HG03565 (cell line): Measurements from ENCODE around the gene PKD2.
"Not testable (repeated sequence)": the region's sequence is repeated elsewhere in the genome, so short reads cannot be mapped to it uniquely, and the experiment has no call there.

Source experiments
- ATAC-seq: cut with Tn5 transposase; IDR thresholded peaks from one replicate; pipeline ENCODE4 v1.9.1; 2021; ENCODE audit warnings: mild to moderate bottlenecking, moderate library complexity; ENCODE audit not compliant: unreplicated experiment

The PKD2 gene

GRCh38 chr4:87985887-87986200 is 21.6 kb upstream of the PKD2 start:
- no peak for ATAC-seq

- no peak for ATAC-seq
Measured at GRCh38 chr4:87986508-87986907, 20.9 kb upstream of the PKD2 start.

- no peak for ATAC-seq
Measured at GRCh38 chr4:87989765-87990164, 17.7 kb upstream of the PKD2 start.

- no peak for ATAC-seq
Measured at GRCh38 chr4:87995435-87995834, 12.0 kb upstream of the PKD2 start.

- ATAC-seq: not testable (repeated sequence)
Measured at GRCh38 chr4:87999191-87999691, 8.2 kb upstream of the PKD2 start.

GRCh38 chr4:88001871-88002270 is 5.6 kb upstream of the PKD2 start:
- ATAC-seq: no peak

GRCh38 chr4:88002786-88003185 is 4.6 kb upstream of the PKD2 start:
- ATAC-seq: no peak

GRCh38 chr4:88003261-88003660 is 4.2 kb upstream of the PKD2 start:
- ATAC-seq: no peak

- ATAC-seq: no peak
Measured at GRCh38 chr4:88005076-88005475, 2.4 kb upstream of the PKD2 start.

GRCh38 chr4:88005946-88006345 is 1.5 kb upstream of the PKD2 start:
- ATAC-seq: no peak

GRCh38 chr4:88006956-88007303 is 505 bp upstream of the PKD2 start:
- no peak for ATAC-seq

GRCh38 chr4:88008122-88008742 is 797 bp downstream of the PKD2 start:
- peak; percentile 14 for ATAC-seq

- no peak for ATAC-seq
Measured at GRCh38 chr4:88008743-88009171, 1.3 kb downstream of the PKD2 start.

GRCh38 chr4:88009871-88010270 is 2.4 kb downstream of the PKD2 start:
- no peak for ATAC-seq

GRCh38 chr4:88010966-88011365 is 3.5 kb downstream of the PKD2 start:
- ATAC-seq: no peak

GRCh38 chr4:88012647-88013046 is 5.2 kb downstream of the PKD2 start:
- ATAC-seq: peak; percentile 55

- ATAC-seq: no peak
Measured at GRCh38 chr4:88014386-88014905, 7.0 kb downstream of the PKD2 start.

- no peak for ATAC-seq
Measured at GRCh38 chr4:88015659-88016295, 8.3 kb downstream of the PKD2 start.

GRCh38 chr4:88017516-88018297 is 10.3 kb downstream of the PKD2 start:
- no peak for ATAC-seq

- no peak for ATAC-seq
Measured at GRCh38 chr4:88018466-88018865, 11.0 kb downstream of the PKD2 start.

- ATAC-seq: no peak
Measured at GRCh38 chr4:88021824-88022223, 14.4 kb downstream of the PKD2 start.

GRCh38 chr4:88022289-88022688 is 14.9 kb downstream of the PKD2 start:
- ATAC-seq: no peak
